ENCODE results near the gene TTC7B.

Gene TTC7B

DNA sequence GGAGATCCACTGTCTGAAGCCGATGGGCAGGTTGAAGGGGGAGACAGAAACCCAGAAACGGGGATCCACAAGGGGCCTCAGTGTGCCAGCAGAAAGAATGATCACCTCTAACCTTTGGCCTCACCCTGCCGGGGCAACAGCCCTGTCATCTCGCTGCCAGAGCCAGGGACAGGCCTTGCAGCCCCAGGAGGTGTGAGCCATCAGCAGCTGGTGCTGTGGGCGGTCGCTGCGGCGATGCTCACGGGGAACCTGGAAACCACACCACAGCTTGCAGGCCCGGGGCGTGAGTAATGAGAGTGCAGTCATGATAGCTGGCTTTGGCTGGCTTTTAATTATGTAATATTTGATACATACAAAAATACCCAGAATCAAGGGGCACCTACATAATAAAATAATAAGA is 4.7 kb upstream of the TTC7B start:
- Histone ChIP-seq H3K36me3 (ENCODE audit: insufficient read depth, low read length) (no peaks in the 10 kb centered on the region), H3K9me2 (ENCODE audit: low read depth, low read length) (no peaks in the 10 kb centered on the region), H3K4me1 (ENCODE audit: insufficient read depth, low read length, severe bottlenecking) (no peaks in the 10 kb centered on the region), H3K79me2 (ENCODE audit: insufficient read depth, low read length) (no peaks in the 10 kb centered on the region), H3K27me3 (ENCODE audit: insufficient read depth, low read length) (peaks cover 7% of the 10 kb centered on the region; the same call in 1 of the 2 replicates), H4K20me1 (ENCODE audit: insufficient read depth, low read length) (no peaks in the 10 kb centered on the region), H2AFZ (ENCODE audit: low read length) (no peak overlapping the region), H3K9ac (ENCODE audit: low read length) (no peak overlapping the region), H3K9me3 (ENCODE audit: low read length) (0 out of 2 replicates have a peak, but pooled peaks cover 2% of the 10 kb centered on the region), H3F3A (ENCODE audit: insufficient read depth, low read length) (no peaks in the 10 kb centered on the region), H3K4me2 (ENCODE audit: low read length) (no peak overlapping the region), H3K27ac (ENCODE audit: low read depth, low read length, poor library complexity, severe bottlenecking) (no peak overlapping the region), H3K4me3 (ENCODE audit: low read depth, low read length, poor library complexity, severe bottlenecking) (no peak overlapping the region)
- no peak for TF ChIP-seq EZH2 (IDR thresholded peaks at IDR 0.05; ENCODE audit: borderline replicate concordance, low read length)
- TF ChIP-seq, protein P1, sequence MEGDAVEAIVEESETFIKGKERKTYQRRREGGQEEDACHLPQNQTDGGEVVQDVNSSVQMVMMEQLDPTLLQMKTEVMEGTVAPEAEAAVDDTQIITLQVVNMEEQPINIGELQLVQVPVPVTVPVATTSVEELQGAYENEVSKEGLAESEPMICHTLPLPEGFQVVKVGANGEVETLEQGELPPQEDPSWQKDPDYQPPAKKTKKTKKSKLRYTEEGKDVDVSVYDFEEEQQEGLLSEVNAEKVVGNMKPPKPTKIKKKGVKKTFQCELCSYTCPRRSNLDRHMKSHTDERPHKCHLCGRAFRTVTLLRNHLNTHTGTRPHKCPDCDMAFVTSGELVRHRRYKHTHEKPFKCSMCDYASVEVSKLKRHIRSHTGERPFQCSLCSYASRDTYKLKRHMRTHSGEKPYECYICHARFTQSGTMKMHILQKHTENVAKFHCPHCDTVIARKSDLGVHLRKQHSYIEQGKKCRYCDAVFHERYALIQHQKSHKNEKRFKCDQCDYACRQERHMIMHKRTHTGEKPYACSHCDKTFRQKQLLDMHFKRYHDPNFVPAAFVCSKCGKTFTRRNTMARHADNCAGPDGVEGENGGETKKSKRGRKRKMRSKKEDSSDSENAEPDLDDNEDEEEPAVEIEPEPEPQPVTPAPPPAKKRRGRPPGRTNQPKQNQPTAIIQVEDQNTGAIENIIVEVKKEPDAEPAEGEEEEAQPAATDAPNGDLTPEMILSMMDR (IDR thresholded peaks at IDR 0.05; ENCODE audit: low read length), result no peak

DNA sequence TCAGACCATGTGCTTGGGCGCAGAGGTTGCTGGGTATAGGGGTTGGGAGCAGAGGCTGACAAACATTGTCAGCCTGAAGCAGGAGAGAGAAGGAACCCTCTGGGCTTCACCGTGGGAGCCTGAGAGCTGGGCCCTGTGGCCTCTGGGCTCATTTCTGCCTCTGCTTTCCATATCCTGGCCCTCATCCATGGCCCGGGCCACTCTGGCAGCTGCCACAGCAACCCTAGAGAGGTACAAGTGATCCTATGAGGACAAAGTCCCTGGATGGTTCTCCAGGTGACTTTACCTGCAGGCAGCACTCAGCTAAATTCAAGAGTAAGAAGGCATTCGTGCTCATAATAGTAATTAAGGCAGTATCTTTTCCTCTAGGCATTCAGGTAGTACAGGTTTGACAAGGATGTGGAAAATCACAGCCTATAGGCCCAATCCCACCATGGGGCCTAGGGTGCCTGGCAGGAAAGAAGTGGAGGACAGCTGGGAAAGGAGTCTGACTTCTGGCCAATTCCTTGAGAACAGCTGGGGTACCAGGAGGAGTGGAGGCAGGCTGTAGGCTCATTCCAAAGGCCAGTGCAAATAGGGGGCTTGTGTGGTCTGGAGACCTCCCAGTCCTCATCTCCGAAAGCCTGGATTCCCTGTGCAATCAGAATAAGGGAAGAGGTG is 3.6 kb upstream of the TTC7B start:
- Histone ChIP-seq H3K9me3 (ENCODE audit: low read length) (0 out of 2 replicates have a peak, but pooled peaks cover 2% of the 10 kb centered on the region), H3K36me3 (ENCODE audit: insufficient read depth, low read length) (no peaks in the 10 kb centered on the region), H4K20me1 (ENCODE audit: insufficient read depth, low read length) (no peaks in the 10 kb centered on the region), H3K27me3 (ENCODE audit: insufficient read depth, low read length) (peaks cover 12% of the 10 kb centered on the region; the same call in 1 of the 2 replicates), H3K9me2 (ENCODE audit: low read depth, low read length) (no peaks in the 10 kb centered on the region), H3K4me2 (ENCODE audit: low read length) (no peak overlapping the region), H3K9ac (ENCODE audit: low read length) (no peak overlapping the region), H3K4me3 (ENCODE audit: low read depth, low read length, poor library complexity, severe bottlenecking) (no peak overlapping the region), H2AFZ (ENCODE audit: low read length) (no peak overlapping the region), H3K27ac (ENCODE audit: low read depth, low read length, poor library complexity, severe bottlenecking) (no peak overlapping the region), H3K4me1 (ENCODE audit: insufficient read depth, low read length, severe bottlenecking) (no peaks in the 10 kb centered on the region), H3F3A (ENCODE audit: insufficient read depth, low read length) (no peaks in the 10 kb centered on the region), H3K79me2 (ENCODE audit: insufficient read depth, low read length) (no peaks in the 10 kb centered on the region)
- TF ChIP-seq, protein P1 (IDR thresholded peaks at IDR 0.05; ENCODE audit: low read length), result no peak

DNA sequence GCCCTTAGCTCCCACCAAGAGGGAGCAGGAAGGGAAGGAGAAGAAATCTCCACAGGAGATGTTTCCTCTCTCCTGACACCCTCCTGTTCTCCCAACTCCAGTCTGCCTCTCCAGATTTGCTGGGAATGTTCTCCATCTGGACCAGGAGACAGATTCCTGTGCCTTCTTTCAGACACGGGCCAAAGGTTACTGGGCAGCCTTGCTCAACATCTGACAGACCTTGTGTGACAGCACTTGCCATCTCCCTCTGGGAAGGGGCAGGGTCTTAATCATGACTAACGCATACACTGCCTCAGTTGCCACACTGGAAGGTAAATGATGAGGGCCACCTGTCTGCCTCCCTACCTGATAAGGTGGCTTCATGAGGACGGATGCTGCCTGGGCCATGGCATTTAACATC is 2.5 kb upstream of the TTC7B start:
- TF ChIP-seq EZH2 (IDR thresholded peaks at IDR 0.05; ENCODE audit: borderline replicate concordance, low read length), result no peak
- TF ChIP-seq, protein P1 (IDR thresholded peaks at IDR 0.05; ENCODE audit: low read length), result no peak
- Histone ChIP-seq H3K4me3 (ENCODE audit: low read depth, low read length, poor library complexity, severe bottlenecking) (no peak overlapping the region), H3F3A (ENCODE audit: insufficient read depth, low read length) (no peaks in the 10 kb centered on the region), H3K9ac (ENCODE audit: low read length) (no peak overlapping the region), H3K4me1 (ENCODE audit: insufficient read depth, low read length, severe bottlenecking) (no peaks in the 10 kb centered on the region), H2AFZ (ENCODE audit: low read length) (no peak overlapping the region), H3K9me2 (ENCODE audit: low read depth, low read length) (no peaks in the 10 kb centered on the region), H3K27ac (ENCODE audit: low read depth, low read length, poor library complexity, severe bottlenecking) (no peak overlapping the region), H3K27me3 (ENCODE audit: insufficient read depth, low read length) (0 out of 2 replicates have a peak, but pooled peaks cover 9% of the 10 kb centered on the region), H3K4me2 (ENCODE audit: low read length) (no peak overlapping the region), H3K79me2 (ENCODE audit: insufficient read depth, low read length) (no peaks in the 10 kb centered on the region), H3K9me3 (ENCODE audit: low read length) (no peaks in the 10 kb centered on the region), H4K20me1 (ENCODE audit: insufficient read depth, low read length) (no peaks in the 10 kb centered on the region), H3K36me3 (ENCODE audit: insufficient read depth, low read length) (no peaks in the 10 kb centered on the region)
